HL-60 (cell line): ENCODE results near the gene UGT2A2.

Experiments used
- CTCF ChIP-seq: IDR thresholded peaks from one replicate; pipeline ENCODE4 v1.5.1; 2011; ENCODE audit warnings: low read length, control low read depth, inconsistent platforms; ENCODE audit not compliant: insufficient read depth
- GABPA ChIP-seq: IDR thresholded peaks from 2 replicates; pipeline ENCODE4 v1.6.1; 2012; ENCODE audit warnings: low read depth
- POLR2AphosphoS5 ChIP-seq: IDR thresholded peaks from 2 replicates; pipeline ENCODE4 v1.6.1; 2012; ENCODE audit warnings: low read depth
- REST ChIP-seq: IDR thresholded peaks from 2 replicates; pipeline ENCODE4 v1.6.1; 2012; ENCODE audit warnings: low read depth; ENCODE audit not compliant: insufficient replicate concordance

- TF ChIP-seq CTCF = no peak
- no peak for TF ChIP-seq REST
- TF ChIP-seq POLR2AphosphoS5 = no peak
- TF ChIP-seq GABPA = no peak
Measured at GRCh38 chr4:69668680-69669079, 29.2 kb upstream of the UGT2A2 start.
